Ectodermal cell (in vitro differentiated cells): ENCODE data around the gene HSPA8.
"Not testable (repeated sequence)": the region's sequence is repeated elsewhere in the genome, so short reads cannot be mapped to it uniquely, and the experiment has no call there.

Source experiments
- H3K27ac ChIP-seq: 2 replicates; pipeline ENCODE4 v1.7.0; 2013; ENCODE audit warnings: mild to moderate bottlenecking, low read depth, low read length; ENCODE audit not compliant: insufficient read depth, poor library complexity, severe bottlenecking
- H3K27me3 ChIP-seq: 2 replicates; pipeline ENCODE4 v1.7.0; 2013; ENCODE audit warnings: mild to moderate bottlenecking, low read length; ENCODE audit not compliant: insufficient read depth, control insufficient read depth, poor library complexity, severe bottlenecking
- H3K36me3 ChIP-seq: one replicate; pipeline ENCODE4 v1.7.0; 2013; ENCODE audit warnings: low read length; ENCODE audit not compliant: control insufficient read depth, insufficient read depth
- H3K4me1 ChIP-seq: one replicate; pipeline ENCODE4 v1.7.0; 2013; ENCODE audit warnings: low read length; ENCODE audit not compliant: control insufficient read depth, insufficient read depth
- H3K4me3 ChIP-seq: 2 replicates; pipeline ENCODE4 v1.7.0; 2013; ENCODE audit warnings: low read depth, low read length, control low read depth; ENCODE audit not compliant: insufficient read depth
- H3K9me3 ChIP-seq: 2 replicates; pipeline ENCODE4 v1.7.0; 2013; ENCODE audit warnings: mild to moderate bottlenecking, low read length, moderate library complexity; ENCODE audit not compliant: control insufficient read depth
- WGBS, 2 experiments: methylation state at CpG; one replicate each; pipeline ENCODE4 v1.1.7; 2013; ENCODE audit warnings: missing lambda C conversion rate in 2 of 2; 5-methylcytosine and 5-hydroxymethylcytosine counted together

Gene HSPA8

DNA sequence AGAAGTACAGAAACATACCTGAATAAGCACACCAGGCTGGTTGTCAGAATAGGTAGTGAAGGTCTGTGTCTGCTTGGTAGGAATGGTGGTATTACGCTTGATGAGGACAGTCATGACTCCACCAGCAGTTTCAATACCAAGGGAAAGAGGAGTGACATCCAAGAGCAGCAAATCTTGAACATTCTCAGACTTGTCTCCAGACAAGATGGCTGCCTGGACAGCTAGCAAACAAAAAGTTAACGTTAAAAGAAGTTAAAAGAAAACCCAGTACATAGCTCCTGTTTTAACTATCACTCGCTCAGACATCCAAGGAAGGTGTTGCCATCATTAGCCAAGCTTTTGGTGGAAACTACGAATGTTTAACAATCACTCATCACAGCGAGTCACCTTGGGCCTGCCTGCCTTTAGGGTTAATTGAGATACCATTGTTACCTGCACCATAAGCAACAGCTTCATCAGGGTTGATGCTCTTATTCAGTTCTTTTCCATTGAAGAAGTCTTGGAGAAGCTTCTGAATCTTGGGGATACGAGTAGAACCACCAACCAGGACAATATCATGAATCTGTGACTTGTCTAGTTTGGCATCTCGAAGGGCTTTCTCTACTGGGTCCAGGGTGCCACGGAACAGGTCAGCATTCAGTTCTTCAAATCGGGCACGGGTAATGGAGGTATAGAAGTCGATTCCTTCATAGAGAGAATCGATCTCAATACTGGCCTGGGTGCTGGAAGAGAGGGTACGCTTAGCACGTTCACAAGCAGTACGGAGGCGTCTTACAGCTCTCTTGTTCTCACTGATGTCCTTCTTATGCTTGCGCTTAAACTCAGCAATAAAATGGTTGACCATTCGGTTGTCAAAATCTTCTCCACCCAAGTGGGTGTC is 2.7 kb downstream of the HSPA8 start:
- WGBS, 2 experiments: 82 to 86% methylated on average over 18 of the region's 18 CpGs
- not testable (repeated sequence) for H3K9me3 ChIP-seq, H3K27ac ChIP-seq

DNA sequence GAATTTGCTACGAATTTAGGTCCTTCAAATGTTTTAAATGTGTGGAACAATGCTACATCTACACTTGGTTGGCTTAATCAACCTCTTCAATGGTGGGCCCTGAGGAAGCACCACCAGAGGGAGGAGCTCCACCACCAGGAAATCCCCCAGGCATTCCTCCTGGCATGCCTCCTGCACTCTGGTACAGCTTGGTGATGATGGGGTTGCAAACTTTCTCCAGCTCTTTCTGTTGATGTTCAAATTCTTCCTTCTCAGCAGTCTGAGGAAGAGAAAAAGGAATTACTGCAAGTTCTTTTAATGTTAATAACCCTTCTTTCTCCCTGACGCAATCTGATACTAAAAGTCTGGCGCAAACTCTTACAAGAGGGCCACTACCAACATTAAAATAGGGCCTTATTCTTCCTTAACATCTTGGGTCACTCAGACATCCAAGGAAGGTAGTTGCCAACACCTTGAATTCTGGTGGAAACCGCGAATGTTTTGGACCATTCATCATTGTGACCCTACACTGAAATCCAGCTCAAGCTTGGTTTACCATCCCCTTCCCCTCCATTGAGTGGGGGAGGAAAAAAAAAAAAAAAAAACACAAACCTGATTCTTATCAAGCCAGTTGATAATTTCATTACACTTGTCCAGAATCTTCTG is 4.2 kb downstream of the HSPA8 start:
- WGBS, 2 experiments: 94 to 96% methylated on average over 5 of the region's 5 CpGs
- Histone ChIP-seq H3K27ac (no peak overlapping the region), H3K36me3 (peaks cover 48% of the 10 kb centered on the region), H3K27me3 (no peaks in the 10 kb centered on the region), H3K4me1 (peaks cover 22% of the 10 kb centered on the region), H3K4me3 (no peak overlapping the region), H3K9me3 (no peaks in the 10 kb centered on the region)

More for the DNA sequence above, 2.7 kb downstream of the HSPA8 start:
- Histone ChIP-seq H3K36me3 (peaks cover 48% of the 10 kb centered on the region), H3K4me3 (peak overlapping the region; percentile 99), H3K4me1 (peaks cover 26% of the 10 kb centered on the region)
- not testable (repeated sequence) for H3K27me3 ChIP-seq

DNA sequence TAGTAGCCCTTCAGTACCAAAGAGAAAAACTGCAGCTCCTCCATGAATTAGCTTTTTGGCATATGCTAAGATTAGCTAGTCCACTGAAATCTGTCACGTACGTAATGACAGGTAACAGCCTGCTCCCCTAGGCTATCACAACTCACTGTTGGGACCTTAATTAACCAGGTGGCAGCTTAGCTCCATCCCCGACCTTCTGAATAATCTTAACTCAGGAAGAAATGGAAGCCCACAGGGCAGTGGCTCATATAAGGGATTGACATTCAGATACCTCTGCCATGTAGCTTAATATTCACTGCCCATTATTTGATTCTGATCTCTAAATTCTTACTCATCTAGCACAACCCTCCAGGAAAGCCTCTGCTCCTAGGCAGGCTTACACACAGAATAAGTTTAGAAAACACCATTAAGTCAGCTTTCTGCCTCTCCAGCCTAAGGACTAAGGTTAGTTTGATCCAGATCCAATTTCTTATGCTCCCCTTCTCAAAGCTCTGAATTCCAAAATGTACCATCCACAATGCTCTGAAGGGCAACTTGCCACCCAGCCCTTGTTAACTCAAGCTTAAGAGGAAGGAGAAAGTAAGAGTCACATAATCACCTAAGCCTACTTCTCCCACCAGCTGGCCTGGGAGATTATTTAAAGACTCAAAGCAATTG is 5.0 kb downstream of the HSPA8 start:
- no peak overlapping the region for H3K4me3 ChIP-seq
- H3K9me3 ChIP-seq: no peaks in the 10 kb centered on the region
- peaks cover 22% of the 10 kb centered on the region for H3K4me1 ChIP-seq
- no peaks in the 10 kb centered on the region for H3K27me3 ChIP-seq
- WGBS, 2 experiments: 88 to 94% methylated on average over 3 of the region's 3 CpGs
- H3K27ac ChIP-seq: no peak overlapping the region
- peaks cover 48% of the 10 kb centered on the region for H3K36me3 ChIP-seq

DNA sequence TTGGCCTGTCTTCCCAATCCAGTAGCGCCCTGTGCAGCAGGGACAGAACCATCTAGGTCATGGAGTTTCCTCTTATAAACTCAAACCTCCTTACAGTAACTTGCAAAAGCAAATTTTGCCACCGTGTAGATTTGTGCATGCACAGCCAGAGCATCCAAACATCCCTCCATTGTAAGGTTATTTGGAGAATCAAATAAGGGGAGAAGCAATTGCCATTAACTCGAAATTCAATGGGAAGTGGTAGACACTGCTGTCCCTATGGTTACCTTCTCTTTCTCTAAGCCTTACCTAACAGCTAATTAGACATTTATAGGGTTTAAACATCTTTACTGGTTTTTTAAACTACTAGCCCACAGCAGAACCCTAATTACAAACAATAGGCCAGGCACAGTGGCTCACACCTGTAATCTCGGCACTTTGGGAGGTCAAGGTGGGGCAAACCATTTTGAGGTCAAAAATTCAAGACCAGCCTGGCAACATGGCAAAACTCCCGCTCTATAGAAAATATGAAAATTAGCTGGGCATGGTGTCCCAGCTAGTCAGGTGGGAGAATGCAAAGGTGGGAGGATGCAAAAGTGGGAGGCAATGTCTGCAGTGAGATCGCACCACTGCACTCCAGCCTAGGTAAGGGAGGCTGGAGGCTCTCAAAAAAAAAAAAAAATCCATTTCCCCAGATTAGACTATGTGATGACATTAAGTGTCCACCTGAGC is 6.6 kb downstream of the HSPA8 start:
- WGBS, 2 experiments: 89 to 92% methylated on average over 5 to 6 of the region's 6 CpGs
- Histone ChIP-seq H3K27ac (peak overlapping the region; percentile 36), H3K36me3 (peaks cover 41% of the 10 kb centered on the region), H3K9me3 (no peaks in the 10 kb centered on the region), H3K4me3 (no peak overlapping the region), H3K27me3 (no peaks in the 10 kb centered on the region), H3K4me1 (peaks cover 21% of the 10 kb centered on the region)

DNA sequence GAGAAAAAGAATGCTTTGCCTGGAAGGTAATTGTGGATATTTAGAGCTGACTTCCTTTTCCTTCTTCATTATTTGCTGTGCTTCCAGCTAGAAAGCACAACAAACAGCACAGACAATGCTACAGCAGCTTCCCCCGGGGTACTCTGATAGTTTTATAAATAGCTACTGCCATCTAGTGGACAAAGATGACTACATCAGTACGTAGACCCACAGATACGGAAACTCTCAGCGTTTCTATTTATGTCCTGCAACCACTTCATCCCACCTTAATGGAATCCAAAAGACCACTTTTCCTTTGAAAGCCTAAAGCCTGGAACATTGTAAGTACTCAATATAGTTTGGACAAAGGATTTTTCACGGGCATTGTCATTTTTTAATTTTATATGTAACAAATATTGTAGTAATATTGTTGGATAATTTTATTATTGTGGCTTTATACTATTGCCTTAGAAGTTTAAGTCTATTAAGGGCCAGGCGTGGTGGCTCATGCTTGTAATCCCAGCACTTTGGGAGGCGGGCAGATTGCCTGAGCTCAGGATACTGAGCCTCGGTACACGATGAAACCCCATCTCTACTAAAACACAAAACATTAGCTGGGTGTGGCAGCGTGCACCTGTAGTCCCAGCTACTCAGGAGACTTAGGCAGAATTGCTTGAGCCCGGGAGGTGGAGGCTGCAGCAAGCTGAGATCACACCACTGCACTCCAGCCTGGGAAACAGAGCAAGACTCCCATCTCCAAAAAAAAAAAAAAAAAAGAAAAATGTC is 7.5 kb downstream of the HSPA8 start:
- Histone ChIP-seq H3K4me3 (no peak overlapping the region), H3K27me3 (no peaks in the 10 kb centered on the region), H3K4me1 (peaks cover 13% of the 10 kb centered on the region), H3K27ac (no peak overlapping the region), H3K9me3 (no peaks in the 10 kb centered on the region), H3K36me3 (peaks cover 34% of the 10 kb centered on the region)
- WGBS, 2 experiments: 48 to 52% methylated on average over 10 of the region's 11 CpGs

DNA sequence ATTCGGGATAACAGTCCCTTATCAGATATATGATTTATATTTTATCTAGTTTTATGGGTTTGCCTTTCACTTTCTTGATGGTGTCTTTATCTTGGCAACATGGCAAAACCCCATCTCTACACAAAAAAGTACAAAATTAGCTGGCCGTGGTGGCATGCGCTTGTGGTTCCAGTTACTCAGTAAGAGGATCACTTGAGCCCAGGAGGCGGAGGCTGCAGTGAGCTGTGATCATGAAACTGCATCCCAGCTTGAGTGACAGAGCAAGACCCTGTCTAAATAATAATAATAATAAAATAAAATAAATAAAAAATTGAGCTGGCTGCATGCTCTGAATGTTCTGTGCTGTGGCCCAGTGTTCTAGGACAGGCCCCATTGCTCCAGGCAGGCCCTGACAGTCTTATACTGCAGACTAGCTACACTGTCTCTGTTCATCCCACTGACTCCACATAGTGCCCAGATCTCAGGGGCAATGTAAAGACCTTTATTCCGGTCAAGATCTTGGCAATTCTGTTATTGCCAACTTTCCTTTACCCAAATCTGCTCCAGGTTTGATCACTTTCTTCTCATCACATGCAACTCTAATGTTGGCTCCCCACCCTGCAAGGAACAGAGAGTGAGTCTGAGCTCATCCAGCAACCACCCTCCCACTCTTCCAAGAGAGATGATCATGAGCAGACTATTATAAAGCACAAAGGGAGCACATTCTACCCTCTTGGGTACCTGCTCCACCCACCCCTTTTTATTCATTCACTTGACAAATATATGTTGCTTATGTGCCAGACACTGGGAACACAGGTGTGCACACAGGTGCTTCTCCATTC is 8.8 kb downstream of the HSPA8 start:
- Histone ChIP-seq H3K9me3 (no peaks in the 10 kb centered on the region), H3K27me3 (no peaks in the 10 kb centered on the region), H3K36me3 (peaks cover 21% of the 10 kb centered on the region), H3K27ac (no peak overlapping the region), H3K4me1 (peaks cover 4% of the 10 kb centered on the region), H3K4me3 (no peak overlapping the region)
- 80 to 88% methylated on average over 4 of the region's 5 CpGs for WGBS, 2 experiments

DNA sequence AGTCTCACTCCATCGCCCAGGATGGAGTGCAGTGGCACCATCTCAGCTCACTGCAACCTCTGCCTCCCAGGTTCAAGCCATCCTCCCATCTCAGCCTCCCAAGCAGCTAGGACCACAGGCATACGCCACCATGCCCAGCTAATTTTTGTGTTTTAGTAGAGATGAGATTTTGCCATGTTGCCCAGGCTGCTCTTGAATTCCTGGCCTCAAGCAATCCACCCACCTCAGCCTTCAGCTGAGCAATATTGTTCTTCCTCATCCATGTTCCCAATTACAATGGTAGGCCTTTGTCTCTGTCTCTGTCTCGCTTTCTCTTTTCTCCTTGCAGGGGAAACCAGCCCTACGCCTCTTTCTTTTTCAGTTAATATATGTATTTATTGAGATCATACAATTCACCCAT is 10.3 kb downstream of the HSPA8 start:
- no peak overlapping the region for H3K4me3 ChIP-seq
- no peaks in the 10 kb centered on the region for H3K4me1 ChIP-seq
- WGBS, 2 experiments: 94 to 97% methylated on average over 3 of the region's 4 CpGs
- H3K9me3 ChIP-seq: no peaks in the 10 kb centered on the region
- peaks cover 6% of the 10 kb centered on the region for H3K36me3 ChIP-seq
- no peaks in the 10 kb centered on the region for H3K27me3 ChIP-seq
- no peak overlapping the region for H3K27ac ChIP-seq

DNA sequence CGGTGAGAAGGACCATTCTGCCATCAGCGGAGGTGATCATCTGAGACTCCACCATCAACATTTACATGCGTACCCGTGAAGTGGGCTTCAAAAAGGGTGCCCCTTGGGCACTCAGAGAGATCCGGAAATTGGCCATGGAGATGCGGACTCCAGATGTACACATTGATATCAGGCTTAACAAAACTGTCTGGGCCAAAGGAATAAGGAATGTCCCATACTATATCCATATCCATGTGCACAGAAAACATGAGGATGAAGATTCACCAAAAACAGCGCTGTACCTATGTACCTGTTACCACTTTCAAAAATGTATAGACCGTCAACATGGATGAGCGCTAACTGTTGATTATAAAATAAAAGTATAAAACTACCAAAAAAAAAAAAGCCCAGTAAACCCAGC is 10.8 kb downstream of the HSPA8 start:
- H3K27me3 ChIP-seq: no peaks in the 10 kb centered on the region
- no peak overlapping the region for H3K4me3 ChIP-seq
- 94 to 95% methylated on average over 7 to 9 of the region's 9 CpGs for WGBS, 2 experiments
- peaks cover 5% of the 10 kb centered on the region for H3K36me3 ChIP-seq
- H3K27ac ChIP-seq: no peak overlapping the region
- H3K9me3 ChIP-seq: no peaks in the 10 kb centered on the region
- no peaks in the 10 kb centered on the region for H3K4me1 ChIP-seq

DNA sequence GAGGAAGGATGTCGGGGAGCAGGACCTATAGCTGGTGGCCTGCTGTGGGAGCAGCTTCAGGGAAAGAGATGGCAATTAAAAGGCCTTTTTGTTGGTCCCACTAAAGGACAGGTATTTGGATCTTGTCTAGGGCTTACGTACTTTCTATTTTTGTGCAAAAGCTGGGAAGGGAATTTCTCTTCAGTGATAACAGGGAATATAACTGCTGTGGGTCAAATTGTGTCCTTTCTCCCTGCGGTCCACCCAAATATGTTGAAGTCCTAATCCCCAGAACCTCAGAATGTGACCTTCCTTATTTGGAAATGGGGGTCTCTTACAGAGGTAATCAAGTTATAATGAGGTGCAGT is 14.0 kb downstream of the HSPA8 start:
- no peaks in the 10 kb centered on the region for H3K4me1 ChIP-seq
- WGBS, 2 experiments: 91 to 95% methylated on average over 3 of the region's 3 CpGs
- H3K9me3 ChIP-seq: no peaks in the 10 kb centered on the region
- H3K36me3 ChIP-seq: no peaks in the 10 kb centered on the region
- no peak overlapping the region for H3K27ac ChIP-seq
- no peaks in the 10 kb centered on the region for H3K27me3 ChIP-seq
- no peak overlapping the region for H3K4me3 ChIP-seq
